Renal cortical epithelial cell (primary cell): ENCODE data around the gene CCDC192. TPM values are rescaled to one million over a fixed set of nuclear protein-coding genes. Genes with fewer than 3 reads are reported as not detected.

Source experiments
- DNase-seq: peaks from one replicate; pipeline ENCODE4 v3.0.0-alpha.2; 2011; ENCODE audit warnings: low read depth
- total RNA-seq: library from RNA; depleted of rRNA; stranded (reverse); fragments of >200 nt; gene quantifications from 2 replicates; pipeline ENCODE4 v1.2.3, GENCODE V29; 2014

The CCDC192 gene
- total RNA-seq, 1 donor from 2014 or later: not detected

- DNase-seq: no peak
These were observed 217.7 kb downstream of the CCDC192 start for GRCh38 chr5:127920936-127921335.

- DNase-seq: no peak
These were observed 219.4 kb downstream of the CCDC192 start for GRCh38 chr5:127922603-127923002.

GRCh38 chr5:127923804-127924570 is 220.8 kb downstream of the CCDC192 start:
- DNase-seq: peak; percentile 46

- DNase-seq: no peak
These were observed 221.4 kb downstream of the CCDC192 start for GRCh38 chr5:127924606-127925005.

- DNase-seq: peak; percentile 52
These were observed 222.7 kb downstream of the CCDC192 start for GRCh38 chr5:127925916-127926315.

- DNase-seq: no peak
These were observed 223.8 kb downstream of the CCDC192 start for GRCh38 chr5:127926974-127927373.

GRCh38 chr5:127928053-127928452 is 224.9 kb downstream of the CCDC192 start:
- no peak for DNase-seq

GRCh38 chr5:127930311-127930710 is 227.1 kb downstream of the CCDC192 start:
- peak; percentile 93 for DNase-seq

- no peak for DNase-seq
These were observed 228.2 kb downstream of the CCDC192 start for GRCh38 chr5:127931396-127931795.

- DNase-seq: peak; percentile 69
These were observed 230.2 kb downstream of the CCDC192 start for GRCh38 chr5:127933348-127933747.

GRCh38 chr5:127934791-127935256 is 231.6 kb downstream of the CCDC192 start:
- DNase-seq: peak; percentile 100

- DNase-seq: peak; percentile 69
These were observed 232.2 kb downstream of the CCDC192 start for GRCh38 chr5:127935398-127935797.

GRCh38 chr5:127936439-127936972 is 233.3 kb downstream of the CCDC192 start:
- no peak for DNase-seq

GRCh38 chr5:127938746-127939145 is 235.6 kb downstream of the CCDC192 start:
- no peak for DNase-seq

- DNase-seq: no peak
These were observed 237.7 kb downstream of the CCDC192 start for GRCh38 chr5:127940854-127941253.

GRCh38 chr5:127941646-127942045 is 238.5 kb downstream of the CCDC192 start:
- no peak for DNase-seq

GRCh38 chr5:127942246-127943060 is 239.3 kb downstream of the CCDC192 start:
- peak; percentile 42 for DNase-seq

GRCh38 chr5:127943061-127943371 is 239.8 kb downstream of the CCDC192 start:
- DNase-seq: no peak

- DNase-seq: peak; percentile 36
These were observed 240.9 kb downstream of the CCDC192 start for GRCh38 chr5:127944125-127944524.

GRCh38 chr5:127947941-127948340 is 244.8 kb downstream of the CCDC192 start:
- no peak for DNase-seq

- no peak for DNase-seq
These were observed 247.7 kb downstream of the CCDC192 start for GRCh38 chr5:127950707-127951391.

- no peak for DNase-seq
These were observed 248.6 kb downstream of the CCDC192 start for GRCh38 chr5:127951791-127952190.
